Liver (tissue), 3 donors: ENCODE data around the gene NPRL2.

Experiments
- CTCF ChIP-seq: fragments of 150-350 bp; IDR thresholded peaks from 2 replicates; pipeline ENCODE4 v1.5.1; 2017; ENCODE audit warnings: improper control_type of control experiment, low read depth, low read length; ENCODE audit not compliant: missing input control
- EGR1 ChIP-seq, 2 donors: IDR thresholded peaks; 2 replicates each; pipeline ENCODE4 v1.6.1; 2016 to 2018; ENCODE audit warnings: antibody characterized with exemption in 2 of 2, low read depth in 2 of 2
- FOXA1 ChIP-seq: IDR thresholded peaks from 2 replicates; pipeline ENCODE4 v1.6.1; 2016; ENCODE audit warnings: antibody characterized with exemption
- JUND ChIP-seq, 2 donors: IDR thresholded peaks; 2 replicates each; pipeline ENCODE4 v1.6.1; 2016; ENCODE audit warnings: antibody characterized with exemption in 2 of 2
- REST ChIP-seq: IDR thresholded peaks from 2 replicates; pipeline ENCODE4 v1.6.1; 2016; ENCODE audit warnings: antibody characterized with exemption, mild to moderate bottlenecking
- RXRA ChIP-seq, 2 donors: IDR thresholded peaks; 2 replicates each; pipeline ENCODE4 v1.6.1; 2017 to 2018; ENCODE audit warnings: antibody characterized with exemption in 2 of 2, mild to moderate bottlenecking in 1 of 2
- SP1 ChIP-seq: IDR thresholded peaks from 2 replicates; pipeline ENCODE4 v1.6.1; 2018; ENCODE audit warnings: antibody characterized with exemption, mild to moderate bottlenecking
- YY1 ChIP-seq: IDR thresholded peaks from 2 replicates; pipeline ENCODE4 v1.6.1; 2016; ENCODE audit warnings: antibody characterized with exemption, mild to moderate bottlenecking
- donor health status: healthy.
- donor health status: healthy.

- TF ChIP-seq CTCF (no peak), RXRA (IDR thresholded peaks at IDR 0.05) (no peak), YY1 (no peak), REST (no peak), FOXA1 (no peak), SP1 (no peak), JUND (IDR thresholded peaks at IDR 0.05) (no peak), EGR1 (IDR thresholded peaks at IDR 0.05; ENCODE audit: low read depth in 2 of 2) (no peak)
These were observed 7.6 kb downstream of the NPRL2 start for GRCh38 chr3:50342813-50343633.
